Neutrophil (primary cell): ENCODE measurements around the gene SYTL3.
"Not testable (repeated sequence)": the region's sequence is repeated elsewhere in the genome, so short reads cannot be mapped to it uniquely, and the experiment has no call there.

Experiments
- H3K27ac ChIP-seq: fragments of 200-600 bp; sonication (generic); 2 replicates; pipeline ENCODE4 v1.5.1; 2016; ENCODE audit warnings: mild to moderate bottlenecking, moderate library complexity
- H3K27me3 ChIP-seq: fragments of 200-600 bp; sonication (generic); 2 replicates; pipeline ENCODE4 v1.6.0; 2016; ENCODE audit warnings: mild to moderate bottlenecking
- H3K36me3 ChIP-seq: fragments of 200-600 bp; sonication (generic); 2 replicates; pipeline ENCODE4 v1.5.1; 2017
- H3K4me1 ChIP-seq, 2 experiments: fragments of 200-600 bp in 1 of 2; sonication (generic) in 1 of 2; 1 replicate in 1 of 2; 2 replicates in 1 of 2; pipeline versions ENCODE4 v1.5.1 to v1.6.1; 2013 to 2016; ENCODE audit warnings: low read depth in 1 of 2, low read length in 1 of 2, mild to moderate bottlenecking in 1 of 2, moderate library complexity in 1 of 2; ENCODE audit not compliant: control insufficient read depth in 1 of 2, insufficient read depth in 1 of 2
- H3K4me3 ChIP-seq, 2 experiments: fragments of 200-600 bp in 1 of 2; sonication (generic) in 1 of 2; 1 replicate in 1 of 2; 2 replicates in 1 of 2; pipeline ENCODE4 v1.5.1; 2013 to 2016; ENCODE audit warnings: low read depth in 1 of 2, low read length in 1 of 2, mild to moderate bottlenecking in 1 of 2, moderate library complexity in 1 of 2
- H3K9me3 ChIP-seq: fragments of 200-600 bp; sonication (generic); 2 replicates; pipeline ENCODE4 v1.5.1; 2016
- TF ChIP-seq, protein P1 (sequence below): fragments of 200-600 bp; sonication (generic); IDR thresholded peaks from 2 replicates; pipeline ENCODE4 v1.5.1; 2016; ENCODE audit warnings: antibody characterized with exemption

The SYTL3 gene

DNA sequence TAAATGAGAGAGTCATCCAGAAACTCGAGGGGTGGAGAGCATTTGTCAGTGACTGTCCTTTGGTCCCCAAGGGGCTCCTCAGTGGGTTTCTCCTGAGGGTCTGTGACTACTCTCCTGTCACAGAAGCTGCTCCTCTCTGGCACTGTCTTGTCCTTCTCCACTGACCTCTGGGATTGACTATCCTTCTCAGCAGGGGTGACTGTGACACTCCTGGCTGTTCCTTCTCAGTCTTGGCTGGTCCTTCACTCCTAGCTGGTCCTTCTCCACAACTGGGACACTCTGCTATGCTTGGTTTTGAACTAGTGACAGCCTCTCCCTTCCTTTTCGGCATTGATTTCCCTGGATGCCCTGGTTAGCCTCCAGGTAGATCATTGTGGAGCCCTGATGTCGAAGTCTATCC is 38.8 kb upstream of the SYTL3 start:
- Histone ChIP-seq H3K9me3 (no peaks in the 10 kb centered on the region), H3K4me3 (no peak overlapping the region), H3K36me3 (peaks cover 47% of the 10 kb centered on the region), H3K27me3 (no peaks in the 10 kb centered on the region), H3K4me1 (no peaks in the 10 kb centered on the region), H3K27ac (no peak overlapping the region)
- TF ChIP-seq, protein P1, sequence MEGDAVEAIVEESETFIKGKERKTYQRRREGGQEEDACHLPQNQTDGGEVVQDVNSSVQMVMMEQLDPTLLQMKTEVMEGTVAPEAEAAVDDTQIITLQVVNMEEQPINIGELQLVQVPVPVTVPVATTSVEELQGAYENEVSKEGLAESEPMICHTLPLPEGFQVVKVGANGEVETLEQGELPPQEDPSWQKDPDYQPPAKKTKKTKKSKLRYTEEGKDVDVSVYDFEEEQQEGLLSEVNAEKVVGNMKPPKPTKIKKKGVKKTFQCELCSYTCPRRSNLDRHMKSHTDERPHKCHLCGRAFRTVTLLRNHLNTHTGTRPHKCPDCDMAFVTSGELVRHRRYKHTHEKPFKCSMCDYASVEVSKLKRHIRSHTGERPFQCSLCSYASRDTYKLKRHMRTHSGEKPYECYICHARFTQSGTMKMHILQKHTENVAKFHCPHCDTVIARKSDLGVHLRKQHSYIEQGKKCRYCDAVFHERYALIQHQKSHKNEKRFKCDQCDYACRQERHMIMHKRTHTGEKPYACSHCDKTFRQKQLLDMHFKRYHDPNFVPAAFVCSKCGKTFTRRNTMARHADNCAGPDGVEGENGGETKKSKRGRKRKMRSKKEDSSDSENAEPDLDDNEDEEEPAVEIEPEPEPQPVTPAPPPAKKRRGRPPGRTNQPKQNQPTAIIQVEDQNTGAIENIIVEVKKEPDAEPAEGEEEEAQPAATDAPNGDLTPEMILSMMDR, result no peak

DNA sequence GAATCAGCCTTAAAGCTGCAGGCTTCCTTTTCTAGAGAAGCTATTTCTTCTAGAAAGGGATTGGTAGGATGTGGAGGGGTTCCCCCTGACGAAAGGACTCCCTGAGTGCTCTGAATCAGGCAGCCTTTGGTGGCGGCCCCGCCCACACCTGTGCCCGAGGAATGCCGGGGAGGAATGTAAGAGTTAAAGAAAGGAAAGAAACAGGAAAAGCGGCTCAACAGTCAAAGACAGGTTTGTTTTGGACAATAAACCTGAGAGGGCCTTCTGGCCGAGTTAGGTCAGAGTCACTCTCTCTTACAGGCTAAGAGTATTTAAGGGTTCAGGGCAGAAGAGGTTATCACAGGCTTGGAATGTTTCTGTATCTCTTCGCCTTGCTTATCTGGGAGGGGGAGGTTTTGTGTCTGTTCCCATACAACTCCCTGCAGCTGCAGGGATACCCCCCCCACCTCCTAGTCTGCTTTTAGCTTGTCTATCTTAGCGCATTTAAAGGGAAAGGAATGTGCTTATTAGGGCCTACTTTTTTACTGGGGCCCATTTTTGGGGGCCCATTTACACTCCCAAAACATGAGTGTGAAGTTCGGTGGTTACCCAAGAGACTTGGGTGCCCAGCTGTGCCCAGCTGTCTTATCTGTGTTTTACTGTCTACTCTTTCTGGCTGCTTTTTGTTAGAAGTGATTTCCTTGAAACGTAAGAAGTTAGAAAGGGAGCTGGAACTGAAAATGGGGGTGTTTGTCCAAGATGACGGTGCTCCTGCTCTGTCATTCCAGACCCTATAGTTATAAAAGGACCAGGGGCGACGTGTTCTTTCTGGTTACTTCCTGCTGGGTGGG is 38.1 kb upstream of the SYTL3 start:
- Histone ChIP-seq H3K4me3 (no peak overlapping the region), H3K4me1 (no peaks in the 10 kb centered on the region), H3K9me3 (no peaks in the 10 kb centered on the region), H3K36me3 (peaks cover 45% of the 10 kb centered on the region), H3K27me3 (no peaks in the 10 kb centered on the region), H3K27ac (no peak overlapping the region)
- TF ChIP-seq, protein P1, result no peak

DNA sequence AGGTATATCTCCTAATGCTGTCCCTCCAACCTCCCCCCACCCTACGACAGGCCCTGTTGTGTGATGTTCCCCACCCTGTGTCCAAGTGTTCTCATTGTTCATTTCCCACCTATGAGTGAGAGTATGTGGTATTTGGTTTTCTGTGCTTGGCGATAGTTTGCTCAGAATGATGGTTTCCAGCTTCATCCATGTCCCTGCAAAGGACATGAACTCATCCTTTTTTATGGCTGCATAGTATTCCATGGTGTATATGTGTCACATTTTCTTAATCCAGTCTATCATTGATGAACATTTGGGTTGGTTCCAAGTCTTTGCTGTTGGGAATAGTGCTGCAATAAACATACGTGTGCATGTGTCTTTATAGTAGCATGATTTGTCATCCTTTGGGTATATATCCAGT is 35.2 kb upstream of the SYTL3 start:
- H3K27ac ChIP-seq, H3K4me1 ChIP-seq, H3K9me3 ChIP-seq, H3K4me3 ChIP-seq, H3K27me3 ChIP-seq: not testable (repeated sequence)
- peaks cover 18% of the 10 kb centered on the region for H3K36me3 ChIP-seq

DNA sequence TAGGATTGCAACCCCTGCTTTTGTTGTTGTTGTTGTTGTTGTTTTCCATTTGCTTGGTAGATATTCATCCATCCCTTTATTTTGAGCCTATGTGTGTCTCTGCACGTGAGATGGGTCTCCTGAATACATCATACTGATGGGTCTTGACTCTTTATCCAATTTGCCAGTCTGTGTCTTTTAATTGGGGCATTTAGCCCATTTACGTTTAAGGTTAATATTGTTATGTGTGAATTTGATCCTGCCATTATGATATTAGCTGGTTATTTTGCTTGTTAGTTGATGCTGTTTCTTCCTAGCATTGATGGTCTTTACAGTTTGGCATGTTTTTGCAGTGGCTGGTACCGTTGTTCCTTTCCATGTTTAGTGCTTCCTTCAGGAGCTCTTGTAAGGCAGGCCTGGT is 31.6 kb upstream of the SYTL3 start:
- not testable (repeated sequence) for H3K27ac ChIP-seq, H3K9me3 ChIP-seq, H3K27me3 ChIP-seq, H3K4me1 ChIP-seq, H3K4me3 ChIP-seq
- H3K36me3 ChIP-seq, result peaks cover 25% of the 10 kb centered on the region

DNA sequence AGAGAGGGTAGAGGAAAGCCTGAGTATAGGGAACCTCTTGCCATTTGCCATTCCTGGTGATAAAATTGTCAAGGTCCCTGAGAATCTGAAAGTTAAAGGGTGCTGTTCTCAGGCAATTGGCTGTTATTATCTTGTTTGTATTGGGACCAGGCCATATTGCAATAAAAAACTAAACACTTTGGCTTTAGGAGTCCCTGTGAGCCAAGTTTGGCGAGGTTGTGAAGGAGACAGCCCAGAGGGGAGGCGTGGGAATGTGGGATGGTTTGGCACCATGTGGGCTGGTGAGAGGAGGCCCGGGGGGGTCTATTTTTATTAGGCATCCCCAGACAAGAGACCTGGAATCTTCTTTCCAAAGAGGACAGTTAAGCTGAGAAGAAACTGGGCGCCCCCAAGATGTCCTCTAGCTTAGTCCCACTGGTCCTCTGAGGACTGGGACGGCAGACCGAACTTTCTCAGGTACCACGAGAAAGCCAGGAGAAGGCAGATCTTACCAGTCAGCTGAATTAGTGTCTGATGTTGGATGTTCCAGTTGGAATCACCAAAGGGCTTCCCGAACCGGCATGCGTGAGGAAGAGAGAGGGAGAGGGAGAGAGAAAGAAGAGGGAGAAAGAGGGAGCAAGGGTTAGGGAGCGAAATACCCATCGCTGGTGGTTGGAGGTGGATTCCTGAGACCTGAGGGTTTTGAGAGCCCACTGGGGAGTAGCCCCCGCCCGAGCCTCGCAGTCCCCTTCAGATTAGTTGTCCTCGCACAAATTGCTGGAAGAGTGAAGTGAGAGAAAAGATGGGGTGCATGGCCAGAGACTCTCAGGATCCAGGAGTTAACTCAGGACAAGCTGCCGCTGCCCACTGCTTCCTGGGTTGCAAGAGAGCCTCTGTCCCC is 29.7 kb upstream of the SYTL3 start:
- Histone ChIP-seq H3K36me3 (peaks cover 35% of the 10 kb centered on the region), H3K27ac (no peak overlapping the region)
- TF ChIP-seq, protein P1, result no peak

DNA sequence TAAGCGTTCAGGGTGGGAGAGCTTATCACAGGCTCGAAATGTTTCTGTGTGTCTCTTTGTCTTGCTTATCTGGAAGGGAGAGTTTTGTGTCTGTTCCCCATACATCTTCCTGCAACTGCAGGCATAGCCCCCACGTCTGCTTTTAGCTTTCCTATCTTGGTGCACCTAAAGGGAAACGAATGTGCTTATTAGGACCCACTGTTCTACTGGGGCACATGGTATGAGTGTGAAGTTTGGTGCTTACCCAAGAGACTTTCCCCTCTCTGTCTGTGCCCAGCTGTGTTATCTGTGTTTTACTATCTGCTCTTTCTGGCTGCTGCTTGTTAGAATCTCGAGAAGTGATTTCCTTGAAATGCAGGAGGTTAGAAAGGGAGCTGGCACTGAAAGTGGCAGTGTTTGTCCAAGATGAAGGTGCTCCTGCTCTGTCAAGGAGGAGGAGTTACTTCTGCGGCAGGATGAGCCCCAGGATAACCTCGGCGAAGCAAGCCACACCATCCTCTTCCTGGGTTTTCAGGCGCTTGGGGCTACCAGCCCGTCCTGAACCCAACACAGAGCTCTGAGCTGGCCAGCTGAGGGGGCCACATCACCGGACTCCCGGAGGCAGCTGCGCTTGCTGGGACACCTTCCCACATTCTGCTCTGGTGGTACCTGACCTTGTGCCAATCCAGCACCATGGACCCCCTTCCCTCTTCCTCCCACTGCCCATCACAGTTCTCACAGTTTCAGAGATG is 28.7 kb upstream of the SYTL3 start:
- Histone ChIP-seq H3K4me3 (no peak overlapping the region), H3K36me3 (peaks cover 40% of the 10 kb centered on the region), H3K9me3 (no peaks in the 10 kb centered on the region), H3K27ac (no peak overlapping the region), H3K27me3 (no peaks in the 10 kb centered on the region), H3K4me1 (no peaks in the 10 kb centered on the region)
- TF ChIP-seq, protein P1, result no peak

More for the DNA sequence above, 29.7 kb upstream of the SYTL3 start:
- Histone ChIP-seq H3K27me3 (no peaks in the 10 kb centered on the region), H3K9me3 (no peaks in the 10 kb centered on the region), H3K4me1 (no peaks in the 10 kb centered on the region), H3K4me3 (no peak overlapping the region)
